GM21528 (cell line): ENCODE results near the gene CLCN6.

Source experiments
- ATAC-seq: cut with Tn5 transposase; IDR thresholded peaks from one replicate; pipeline ENCODE4 v1.9.1; 2021; ENCODE audit warnings: mild to moderate bottlenecking, moderate library complexity; ENCODE audit not compliant: unreplicated experiment, low FRiP score

The CLCN6 gene

DNA sequence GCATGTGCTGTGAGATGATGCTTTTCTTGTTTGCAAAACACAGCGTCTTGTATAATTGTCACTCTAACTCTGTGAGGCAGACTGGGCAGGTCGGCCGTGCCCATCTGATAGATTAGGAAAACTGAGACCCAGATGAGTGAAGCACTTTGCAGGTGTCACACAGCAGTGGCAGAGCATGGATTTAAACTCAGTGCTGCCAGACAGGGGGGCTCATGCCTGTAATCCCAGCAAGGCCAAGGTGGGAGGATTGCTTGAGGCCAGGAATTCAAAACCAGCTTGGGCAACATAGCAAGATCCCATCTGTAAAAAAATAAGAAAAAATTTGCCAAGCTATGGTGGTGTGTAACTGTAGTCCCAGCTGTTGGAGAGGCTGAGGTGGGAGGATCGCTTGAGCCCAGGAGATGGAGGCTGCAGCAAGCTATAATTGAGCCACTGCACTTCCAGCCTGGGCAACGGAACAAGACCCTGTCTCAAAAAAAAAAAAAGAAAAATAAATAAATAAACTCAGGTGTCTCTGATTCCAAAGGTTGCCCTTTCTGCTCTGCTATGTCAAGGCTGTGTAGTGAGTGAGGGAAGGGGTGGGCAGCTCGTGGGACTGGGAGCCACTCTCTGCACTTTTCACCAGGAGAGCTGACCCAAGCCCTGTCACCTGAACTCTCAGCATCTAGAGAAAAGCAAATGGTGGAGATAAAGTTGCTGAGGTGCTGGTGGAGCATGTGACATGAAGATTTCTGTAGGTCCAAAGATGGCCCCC lies 85.6 kb downstream of the CLCN6 start:
- no peak for ATAC-seq
